Measurements from ENCODE around the gene AMIGO1. TPM values are rescaled to one million over a fixed set of nuclear protein-coding genes. Genes with fewer than 3 reads are reported as not detected.

Gene AMIGO1
- total RNA-seq, 2 experiments from 2014 or later: 1.6 to 2.2 TPM

- ChIA-PET POLR2A (no interaction called here), CTCF (interaction anchor here (1.1 to 1.3 kb wide), 2 partner anchors 20 to 63 kb away, joined by 3 to 4 read pairs; no protein-coding TSS in a partner anchor)
- DNase-seq: no peak
- Mint-ChIP-seq H3K27me3 (ENCODE audit: low read depth) (peaks cover 49% of the 10 kb centered on the region), H3K27ac (no peak overlapping the region), H3K9me3 (ENCODE audit: insufficient read depth) (no peaks in the 10 kb centered on the region), H3K4me1 (ENCODE audit: low read depth) (peaks cover 5% of the 10 kb centered on the region), H3K4me3 (no peak overlapping the region), H3K36me3 (ENCODE audit: low read depth) (no peaks in the 10 kb centered on the region)
- no peak for ATAC-seq
Observed at GRCh38 chr1:109470245-109470644, 39.3 kb downstream of the AMIGO1 start.

GRCh38 chr1:109468903-109469302 lies 40.6 kb downstream of the AMIGO1 start:
- H3K27me3 Mint-ChIP-seq (ENCODE audit: low read depth): peaks cover 59% of the 10 kb centered on the region
- peaks cover 5% of the 10 kb centered on the region for H3K4me1 Mint-ChIP-seq (ENCODE audit: low read depth)
- no peaks in the 10 kb centered on the region for H3K36me3 Mint-ChIP-seq (ENCODE audit: low read depth)
- CTCF ChIA-PET: interaction anchor here (1.3 kb wide), 2 partner anchors 19 to 22 kb away, joined by 3 to 4 read pairs; no protein-coding TSS in a partner anchor
- ATAC-seq (no peak), DNase-seq (no peak)
- H3K4me3 Mint-ChIP-seq: no peak overlapping the region
- no peak overlapping the region for H3K27ac Mint-ChIP-seq
- no peaks in the 10 kb centered on the region for H3K9me3 Mint-ChIP-seq (ENCODE audit: insufficient read depth)
- POLR2A ChIA-PET: no interaction called here

- DNase-seq (no peak), ATAC-seq (no peak)
- H3K36me3 Mint-ChIP-seq (ENCODE audit: low read depth): no peaks in the 10 kb centered on the region
- ChIA-PET POLR2A (no interaction called here), CTCF (no interaction called here)
- H3K9me3 Mint-ChIP-seq (ENCODE audit: insufficient read depth): no peaks in the 10 kb centered on the region
- peaks cover 5% of the 10 kb centered on the region for H3K4me1 Mint-ChIP-seq (ENCODE audit: low read depth)
- H3K27me3 Mint-ChIP-seq (ENCODE audit: low read depth): peaks cover 60% of the 10 kb centered on the region
- no peak overlapping the region for H3K27ac Mint-ChIP-seq
- H3K4me3 Mint-ChIP-seq: no peak overlapping the region
Observed at GRCh38 chr1:109468061-109468460, 41.5 kb downstream of the AMIGO1 start.

GRCh38 chr1:109467301-109467777 lies 42.2 kb downstream of the AMIGO1 start:
- peaks cover 5% of the 10 kb centered on the region for H3K4me1 Mint-ChIP-seq (ENCODE audit: low read depth)
- CTCF ChIA-PET: no interaction called here
- H3K9me3 Mint-ChIP-seq (ENCODE audit: insufficient read depth): no peaks in the 10 kb centered on the region
- DNase-seq (no peak), ATAC-seq (no peak)
- H3K27ac Mint-ChIP-seq: no peak overlapping the region
- H3K36me3 Mint-ChIP-seq (ENCODE audit: low read depth): no peaks in the 10 kb centered on the region
- POLR2A ChIA-PET: no interaction called here
- peaks cover 61% of the 10 kb centered on the region for H3K27me3 Mint-ChIP-seq (ENCODE audit: low read depth)
- peak overlapping the region; percentile 8 for H3K4me3 Mint-ChIP-seq

- POLR2A ChIA-PET: no interaction called here
- H3K36me3 Mint-ChIP-seq (ENCODE audit: low read depth): no peaks in the 10 kb centered on the region
- DNase-seq: peak; percentile 24
Observed at GRCh38 chr1:109466452-109467300, 42.9 kb downstream of the AMIGO1 start, which contains the start of gene SYPL2. SYPL2 (plus strand) TSS chr1:109466546; CDS start chr1:109466844, 298 bp downstream.

GRCh38 chr1:109466125-109466451 lies 43.4 kb downstream of the AMIGO1 start:
- ATAC-seq: no peak
- Mint-ChIP-seq H3K27ac (no peak overlapping the region), H3K9me3 (ENCODE audit: insufficient read depth) (no peaks in the 10 kb centered on the region), H3K4me1 (ENCODE audit: low read depth) (peaks cover 5% of the 10 kb centered on the region), H3K27me3 (ENCODE audit: low read depth) (peaks cover 71% of the 10 kb centered on the region), H3K4me3 (peak overlapping the region; percentile 56), H3K36me3 (ENCODE audit: low read depth) (no peaks in the 10 kb centered on the region)
- DNase-seq: no peak
- ChIA-PET CTCF (no interaction called here), POLR2A (no interaction called here)

More at GRCh38 chr1:109466452-109467300, 42.9 kb downstream of the AMIGO1 start, which contains the start of gene SYPL2:
- CTCF ChIA-PET: no interaction called here
- peak; percentile 69 for ATAC-seq
- H3K9me3 Mint-ChIP-seq (ENCODE audit: insufficient read depth): no peaks in the 10 kb centered on the region
- H3K27me3 Mint-ChIP-seq (ENCODE audit: low read depth): peaks cover 67% of the 10 kb centered on the region
- H3K4me1 Mint-ChIP-seq (ENCODE audit: low read depth): peaks cover 5% of the 10 kb centered on the region
- no peak within 1 kb of the TSS for H3K27ac Mint-ChIP-seq
- peak within 1 kb of the TSS; percentile 56 for H3K4me3 Mint-ChIP-seq

GRCh38 chr1:109457819-109458218 lies 51.7 kb downstream of the AMIGO1 start:
- H3K36me3 Mint-ChIP-seq (ENCODE audit: low read depth): peaks cover 2% of the 10 kb centered on the region
- no peaks in the 10 kb centered on the region for H3K4me1 Mint-ChIP-seq (ENCODE audit: low read depth)
- ChIA-PET CTCF (interaction anchor here (0.8 kb wide), 1 partner anchor 59 kb away, joined by 3 read pairs; no protein-coding TSS in a partner anchor), POLR2A (no interaction called here)
- ATAC-seq: no peak
- DNase-seq: no peak
- peaks cover 20% of the 10 kb centered on the region for H3K9me3 Mint-ChIP-seq (ENCODE audit: insufficient read depth)
- peaks cover 42% of the 10 kb centered on the region for H3K27me3 Mint-ChIP-seq (ENCODE audit: low read depth)
- no peak overlapping the region for H3K4me3 Mint-ChIP-seq
- H3K27ac Mint-ChIP-seq: no peak overlapping the region

GRCh38 chr1:109454497-109455133 lies 54.9 kb downstream of the AMIGO1 start:
- Mint-ChIP-seq H3K27me3 (ENCODE audit: low read depth) (peaks cover 34% of the 10 kb centered on the region), H3K27ac (no peak overlapping the region), H3K4me1 (ENCODE audit: low read depth) (no peaks in the 10 kb centered on the region), H3K36me3 (ENCODE audit: low read depth) (peaks cover 2% of the 10 kb centered on the region), H3K9me3 (ENCODE audit: insufficient read depth) (peaks cover 20% of the 10 kb centered on the region), H3K4me3 (no peak overlapping the region)
- POLR2A ChIA-PET: no interaction called here
- CTCF ChIA-PET: no interaction called here
- ATAC-seq: no peak
- no peak for DNase-seq

Other genes with a start within 250 kb of the AMIGO1 start
- 10 to 100 TPM; 38.2 to 40.7 TPM for gene PSRC1, start 226.6 kb downstream of the AMIGO1 start, total RNA-seq
- not detected for gene MYBPHL, start 202.7 kb downstream of the AMIGO1 start, total RNA-seq
- 10 to 100 TPM; 10.8 to 14.0 TPM for gene SORT1, start 111.8 kb downstream of the AMIGO1 start, total RNA-seq
- gene PSMA5, start 83.3 kb downstream of the AMIGO1 start, total RNA-seq: 100 to 1,000 TPM; 174 to 189 TPM
- gene SYPL2, start 43.2 kb downstream of the AMIGO1 start, total RNA-seq: not detected
- 10 to 100 TPM; 10.2 to 11.6 TPM for gene ATXN7L2, start 25.8 kb downstream of the AMIGO1 start, total RNA-seq
- 10 to 100 TPM; 19.0 to 19.8 TPM for gene CYB561D1, start 15.6 kb downstream of the AMIGO1 start, total RNA-seq
- gene GPR61, start 30.1 kb upstream of the AMIGO1 start, total RNA-seq: not detected
- 10 to 100 TPM in 1 of 2 experiments, 1 to 10 TPM in 1; 9.6 to 10.2 TPM for gene GNAI3, start 38.9 kb upstream of the AMIGO1 start, total RNA-seq
- gene GNAT2, start 109.9 kb upstream of the AMIGO1 start, total RNA-seq: not detected
- gene AMPD2, start 110.1 kb upstream of the AMIGO1 start, total RNA-seq: 100 to 1,000 TPM; 123 to 133 TPM
- 10 to 100 TPM; 17.0 to 18.5 TPM for gene GSTM4, start 146.4 kb upstream of the AMIGO1 start, total RNA-seq
- gene GSTM2, start 158.3 kb upstream of the AMIGO1 start, total RNA-seq: 10 to 100 TPM; 18.2 to 19.3 TPM
- 10 to 100 TPM; 30.2 to 31.5 TPM for gene GSTM1, start 178.1 kb upstream of the AMIGO1 start, total RNA-seq
- under 1 TPM in 1 of 2 experiments, not detected in 1; 0.05 TPM for gene GSTM5, start 202.5 kb upstream of the AMIGO1 start, total RNA-seq
- gene GSTM3, start 231.3 kb upstream of the AMIGO1 start, total RNA-seq: 1 to 10 TPM; 5.8 to 7.6 TPM